H1 (cell line): ENCODE results near the gene BRCC3. TPM values are rescaled to one million over a fixed set of nuclear protein-coding genes. Genes with fewer than 3 reads are reported as not detected.

Experiments
- GTF2F1 ChIP-seq: IDR thresholded peaks from 2 replicates; pipeline ENCODE4 v1.6.1; 2012; ENCODE audit warnings: low read depth, low read length, improper control_type of control experiment, borderline replicate concordance
- HDAC2 ChIP-seq, 2 experiments: fragments of 300-600 bp in 1 of 2; sonication (generic) in 1 of 2; IDR thresholded peaks; 2 replicates each; pipeline ENCODE4 v1.6.1; 2011 to 2012; ENCODE audit warnings: low read depth in 2 of 2, low read length in 2 of 2, mild to moderate bottlenecking in 2 of 2, moderate library complexity in 2 of 2, borderline replicate concordance in 1 of 2, inconsistent platforms in 1 of 2
- TAF7 ChIP-seq: optimal IDR thresholded peaks from 2 replicates; pipeline ENCODE3; 2011; ENCODE audit warnings: low read depth, mild to moderate bottlenecking, inconsistent platforms, low read length, moderate library complexity, borderline replicate concordance
- USF2 ChIP-seq: IDR thresholded peaks from 2 replicates; pipeline ENCODE4 v1.6.1; 2011; ENCODE audit warnings: low read length, improper control_type of control experiment
- polyA plus RNA-seq, 7 experiments: library from polyadenylated mRNA; depleted of rRNA in 3 of 7; stranded (reverse) in 5 of 7; unstranded in 2 of 7; fragments of >200 nt in 5 of 7; fragments of 200-250 nt in 2 of 7; gene quantifications; 1 replicate in 5 of 7; 2 replicates in 1 of 7; 4 replicates in 1 of 7; pipeline versions ENCODE4 v1.2.1 to v1.2.3, GENCODE V29; 2011 to 2013; ENCODE audit warnings: missing spikeins in 2 of 7, mixed read lengths in 2 of 7
- total RNA-seq: library from RNA; stranded (reverse); fragmentation: NEBNext Ultra II Directional; extraction: Animal tissue kit (Norgen Biotek cat#: 25700); gene quantifications from 2 replicates; pipeline ENCODE4 v1.2.1, GENCODE V29; 2021
- TF ChIP-seq, protein P1 (sequence below): fragments of 300-600 bp; sonication (generic); IDR thresholded peaks from 2 replicates; pipeline ENCODE4 v1.7.1; 2012; ENCODE audit warnings: low read length, moderate library complexity, mild to moderate bottlenecking, inconsistent platforms; ENCODE audit not compliant: insufficient replicate concordance

Gene BRCC3
- total and polyA plus RNA-seq, 2 of the 8 experiments (the other 6 are each of a cell fraction or from before 2014, with no cell fraction given), result 13.1 to 23.2 TPM

GRCh38 chrX:155132110-155132509, 60.8 kb downstream of the BRCC3 start (continued):
- TF ChIP-seq, protein P1, sequence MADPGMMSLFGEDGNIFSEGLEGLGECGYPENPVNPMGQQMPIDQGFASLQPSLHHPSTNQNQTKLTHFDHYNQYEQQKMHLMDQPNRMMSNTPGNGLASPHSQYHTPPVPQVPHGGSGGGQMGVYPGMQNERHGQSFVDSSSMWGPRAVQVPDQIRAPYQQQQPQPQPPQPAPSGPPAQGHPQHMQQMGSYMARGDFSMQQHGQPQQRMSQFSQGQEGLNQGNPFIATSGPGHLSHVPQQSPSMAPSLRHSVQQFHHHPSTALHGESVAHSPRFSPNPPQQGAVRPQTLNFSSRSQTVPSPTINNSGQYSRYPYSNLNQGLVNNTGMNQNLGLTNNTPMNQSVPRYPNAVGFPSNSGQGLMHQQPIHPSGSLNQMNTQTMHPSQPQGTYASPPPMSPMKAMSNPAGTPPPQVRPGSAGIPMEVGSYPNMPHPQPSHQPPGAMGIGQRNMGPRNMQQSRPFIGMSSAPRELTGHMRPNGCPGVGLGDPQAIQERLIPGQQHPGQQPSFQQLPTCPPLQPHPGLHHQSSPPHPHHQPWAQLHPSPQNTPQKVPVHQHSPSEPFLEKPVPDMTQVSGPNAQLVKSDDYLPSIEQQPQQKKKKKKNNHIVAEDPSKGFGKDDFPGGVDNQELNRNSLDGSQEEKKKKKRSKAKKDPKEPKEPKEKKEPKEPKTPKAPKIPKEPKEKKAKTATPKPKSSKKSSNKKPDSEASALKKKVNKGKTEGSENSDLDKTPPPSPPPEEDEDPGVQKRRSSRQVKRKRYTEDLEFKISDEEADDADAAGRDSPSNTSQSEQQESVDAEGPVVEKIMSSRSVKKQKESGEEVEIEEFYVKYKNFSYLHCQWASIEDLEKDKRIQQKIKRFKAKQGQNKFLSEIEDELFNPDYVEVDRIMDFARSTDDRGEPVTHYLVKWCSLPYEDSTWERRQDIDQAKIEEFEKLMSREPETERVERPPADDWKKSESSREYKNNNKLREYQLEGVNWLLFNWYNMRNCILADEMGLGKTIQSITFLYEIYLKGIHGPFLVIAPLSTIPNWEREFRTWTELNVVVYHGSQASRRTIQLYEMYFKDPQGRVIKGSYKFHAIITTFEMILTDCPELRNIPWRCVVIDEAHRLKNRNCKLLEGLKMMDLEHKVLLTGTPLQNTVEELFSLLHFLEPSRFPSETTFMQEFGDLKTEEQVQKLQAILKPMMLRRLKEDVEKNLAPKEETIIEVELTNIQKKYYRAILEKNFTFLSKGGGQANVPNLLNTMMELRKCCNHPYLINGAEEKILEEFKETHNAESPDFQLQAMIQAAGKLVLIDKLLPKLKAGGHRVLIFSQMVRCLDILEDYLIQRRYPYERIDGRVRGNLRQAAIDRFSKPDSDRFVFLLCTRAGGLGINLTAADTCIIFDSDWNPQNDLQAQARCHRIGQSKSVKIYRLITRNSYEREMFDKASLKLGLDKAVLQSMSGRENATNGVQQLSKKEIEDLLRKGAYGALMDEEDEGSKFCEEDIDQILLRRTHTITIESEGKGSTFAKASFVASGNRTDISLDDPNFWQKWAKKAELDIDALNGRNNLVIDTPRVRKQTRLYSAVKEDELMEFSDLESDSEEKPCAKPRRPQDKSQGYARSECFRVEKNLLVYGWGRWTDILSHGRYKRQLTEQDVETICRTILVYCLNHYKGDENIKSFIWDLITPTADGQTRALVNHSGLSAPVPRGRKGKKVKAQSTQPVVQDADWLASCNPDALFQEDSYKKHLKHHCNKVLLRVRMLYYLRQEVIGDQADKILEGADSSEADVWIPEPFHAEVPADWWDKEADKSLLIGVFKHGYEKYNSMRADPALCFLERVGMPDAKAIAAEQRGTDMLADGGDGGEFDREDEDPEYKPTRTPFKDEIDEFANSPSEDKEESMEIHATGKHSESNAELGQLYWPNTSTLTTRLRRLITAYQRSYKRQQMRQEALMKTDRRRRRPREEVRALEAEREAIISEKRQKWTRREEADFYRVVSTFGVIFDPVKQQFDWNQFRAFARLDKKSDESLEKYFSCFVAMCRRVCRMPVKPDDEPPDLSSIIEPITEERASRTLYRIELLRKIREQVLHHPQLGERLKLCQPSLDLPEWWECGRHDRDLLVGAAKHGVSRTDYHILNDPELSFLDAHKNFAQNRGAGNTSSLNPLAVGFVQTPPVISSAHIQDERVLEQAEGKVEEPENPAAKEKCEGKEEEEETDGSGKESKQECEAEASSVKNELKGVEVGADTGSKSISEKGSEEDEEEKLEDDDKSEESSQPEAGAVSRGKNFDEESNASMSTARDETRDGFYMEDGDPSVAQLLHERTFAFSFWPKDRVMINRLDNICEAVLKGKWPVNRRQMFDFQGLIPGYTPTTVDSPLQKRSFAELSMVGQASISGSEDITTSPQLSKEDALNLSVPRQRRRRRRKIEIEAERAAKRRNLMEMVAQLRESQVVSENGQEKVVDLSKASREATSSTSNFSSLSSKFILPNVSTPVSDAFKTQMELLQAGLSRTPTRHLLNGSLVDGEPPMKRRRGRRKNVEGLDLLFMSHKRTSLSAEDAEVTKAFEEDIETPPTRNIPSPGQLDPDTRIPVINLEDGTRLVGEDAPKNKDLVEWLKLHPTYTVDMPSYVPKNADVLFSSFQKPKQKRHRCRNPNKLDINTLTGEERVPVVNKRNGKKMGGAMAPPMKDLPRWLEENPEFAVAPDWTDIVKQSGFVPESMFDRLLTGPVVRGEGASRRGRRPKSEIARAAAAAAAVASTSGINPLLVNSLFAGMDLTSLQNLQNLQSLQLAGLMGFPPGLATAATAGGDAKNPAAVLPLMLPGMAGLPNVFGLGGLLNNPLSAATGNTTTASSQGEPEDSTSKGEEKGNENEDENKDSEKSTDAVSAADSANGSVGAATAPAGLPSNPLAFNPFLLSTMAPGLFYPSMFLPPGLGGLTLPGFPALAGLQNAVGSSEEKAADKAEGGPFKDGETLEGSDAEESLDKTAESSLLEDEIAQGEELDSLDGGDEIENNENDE, result no peak
- TF ChIP-seq USF2, result no peak
- no peak for TF ChIP-seq TAF7
- TF ChIP-seq GTF2F1, result no peak
- no peak for TF ChIP-seq HDAC2 (IDR thresholded peaks at IDR 0.05; ENCODE audit: borderline replicate concordance in 1 of 2, low read depth in 2 of 2, low read length in 2 of 2)
